ENCODE data around the gene DNAAF1. TPM values are rescaled to one million over a fixed set of nuclear protein-coding genes. Genes with fewer than 3 reads are reported as not detected.
A peak's percentile ranks its signal among the peaks of the same experiment; 100 is the strongest.

DNAAF1 gene
- total RNA-seq, 3 donors from 2014 or later (not counting 1 experiment from before 2014, with no cell fraction given), result 0.43 to 2.9 (median 0.95) TPM

DNA sequence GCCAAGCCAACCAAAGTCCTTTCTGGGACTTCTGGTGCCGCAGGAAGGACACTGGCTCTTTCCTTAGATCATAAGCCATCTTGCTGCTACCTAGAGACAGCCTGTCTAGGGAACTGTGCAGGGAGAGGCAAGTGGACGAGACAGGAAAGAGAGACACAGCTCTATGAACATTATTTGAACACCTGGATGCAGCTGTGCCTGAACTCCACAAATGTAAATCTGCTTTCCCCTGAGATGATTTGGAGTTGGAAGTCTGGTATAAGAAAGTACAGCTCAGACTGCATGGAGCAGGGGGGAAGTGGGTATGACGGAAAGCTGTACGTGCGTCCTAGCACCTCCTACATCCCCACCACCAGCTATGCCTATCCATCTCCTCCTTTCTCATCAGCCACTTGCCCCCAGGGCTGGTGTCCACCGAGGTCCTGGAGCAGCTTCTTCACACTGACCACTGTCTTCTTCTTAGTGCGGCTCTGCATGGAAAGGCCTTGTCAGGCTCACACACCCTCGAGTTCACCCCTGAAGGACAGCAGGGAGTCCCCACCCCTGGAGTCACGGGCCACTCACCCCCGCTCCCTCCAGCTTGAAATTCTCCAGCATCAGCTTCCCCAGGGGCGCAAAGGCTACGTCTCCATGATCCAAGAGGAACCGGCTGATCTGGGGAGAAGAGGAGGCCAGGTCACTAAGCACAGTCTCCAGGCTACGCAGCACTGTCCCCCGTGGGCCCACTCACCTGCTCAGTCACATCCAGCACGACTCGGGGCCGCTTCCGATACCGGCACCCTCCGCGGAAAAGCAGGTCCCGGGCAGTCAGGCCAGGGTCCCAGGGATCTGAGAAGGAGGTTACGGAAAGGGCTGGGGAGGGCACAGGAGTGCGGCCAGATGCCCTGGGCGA lies 37.8 kb downstream of the DNAAF1 start:
- Histone ChIP-seq H3K4me3 (ENCODE audit: low read length) (no peak overlapping the region), H3K9me3 (ENCODE audit: control insufficient read depth, insufficient read depth, low read length) (no peaks in the 10 kb centered on the region), H3K4me1 (ENCODE audit: control insufficient read depth, insufficient read depth, low read length) (peaks cover 12% of the 10 kb centered on the region), H3K36me3 (ENCODE audit: control insufficient read depth, insufficient read depth, low read length) (peaks cover 36% of the 10 kb centered on the region), H3K27me3 (ENCODE audit: control insufficient read depth, insufficient read depth, low read length) (no peaks in the 10 kb centered on the region), H3K27ac (ENCODE audit: low read length) (no peak overlapping the region)
- ATAC-seq (no peak), DNase-seq (no peak)
- 98% methylated on average over 25 of the region's 26 CpGs for WGBS (ENCODE audit: insufficient coverage)
- Mint-ChIP-seq H3K4me1 (peaks cover 24 to 27% of the 10 kb centered on the region in 2 donors), H3K36me3 (no peaks in the 10 kb centered on the region), H3K27ac (no peak overlapping the region), H3K27me3 (ENCODE audit: low read depth in 2 of 2) (no peaks in the 10 kb centered on the region), H3K4me3 (no peak overlapping the region), H3K9me3 (no peaks in the 10 kb centered on the region)
- no peak for TF ChIP-seq CTCF (IDR thresholded peaks at IDR 0.05)
- intact Hi-C loops (cut with micrococcal nuclease), result loop anchor here (10.0 kb wide), 1 partner anchor 258 kb away; no protein-coding TSS in a partner anchor

DNA sequence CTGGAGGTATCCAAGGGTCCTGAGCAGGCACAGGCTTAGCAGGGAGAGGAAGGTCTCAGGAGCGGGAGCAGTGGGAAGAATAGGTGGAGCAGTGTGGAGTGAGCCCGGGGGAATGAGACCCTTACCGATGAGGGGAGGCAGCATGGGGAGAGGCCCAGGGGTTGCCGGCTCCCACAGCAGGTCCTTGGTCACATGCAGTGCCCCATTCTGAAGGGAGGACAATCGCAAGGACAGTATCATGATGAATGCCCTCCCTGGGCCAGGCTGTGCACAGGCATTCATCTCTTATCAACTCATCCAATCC lies 38.4 kb downstream of the DNAAF1 start:
- H3K27me3 ChIP-seq (ENCODE audit: control insufficient read depth, insufficient read depth, low read length), result no peaks in the 10 kb centered on the region
- Mint-ChIP-seq H3K36me3 (no peaks in the 10 kb centered on the region), H3K27ac (no peak overlapping the region), H3K27me3 (ENCODE audit: low read depth in 2 of 2) (no peaks in the 10 kb centered on the region), H3K4me1 (peaks cover 24 to 27% of the 10 kb centered on the region in 2 donors), H3K9me3 (no peaks in the 10 kb centered on the region), H3K4me3 (no peak overlapping the region)
- ATAC-seq, result no peak
- 95% methylated on average over 5 of the region's 5 CpGs for WGBS (ENCODE audit: insufficient coverage)
- H3K4me3 ChIP-seq (ENCODE audit: low read length), result no peak overlapping the region
- peaks cover 12% of the 10 kb centered on the region for H3K4me1 ChIP-seq (ENCODE audit: control insufficient read depth, insufficient read depth, low read length)
- no peak for DNase-seq
- intact Hi-C loops (cut with micrococcal nuclease), result loop anchor here (10.0 kb wide), 1 partner anchor 259 kb away; no protein-coding TSS in a partner anchor
- no peaks in the 10 kb centered on the region for H3K9me3 ChIP-seq (ENCODE audit: control insufficient read depth, insufficient read depth, low read length)
- no peak overlapping the region for H3K27ac ChIP-seq (ENCODE audit: low read length)
- H3K36me3 ChIP-seq (ENCODE audit: control insufficient read depth, insufficient read depth, low read length), result peaks cover 34% of the 10 kb centered on the region
- no peak for TF ChIP-seq CTCF (IDR thresholded peaks at IDR 0.05)

GRCh38 chr16:84183911-84184591 lies 38.9 kb downstream of the DNAAF1 start:
- Histone ChIP-seq H3K36me3 (ENCODE audit: control insufficient read depth, insufficient read depth, low read length) (peaks cover 34% of the 10 kb centered on the region), H3K27ac (ENCODE audit: low read length) (no peak overlapping the region), H3K4me1 (ENCODE audit: control insufficient read depth, insufficient read depth, low read length) (peaks cover 12% of the 10 kb centered on the region), H3K4me3 (ENCODE audit: low read length) (no peak overlapping the region), H3K27me3 (ENCODE audit: control insufficient read depth, insufficient read depth, low read length) (no peaks in the 10 kb centered on the region), H3K9me3 (ENCODE audit: control insufficient read depth, insufficient read depth, low read length) (no peaks in the 10 kb centered on the region)
- peak overlapping the region; percentile 52 for H3K4me3 Mint-ChIP-seq
- no peak for ATAC-seq
- H3K27me3 Mint-ChIP-seq (ENCODE audit: low read depth in 2 of 2), result no peaks in the 10 kb centered on the region
- no peaks in the 10 kb centered on the region for H3K9me3 Mint-ChIP-seq
- H3K36me3 Mint-ChIP-seq, result no peaks in the 10 kb centered on the region
- 95% methylated on average over 11 of the region's 11 CpGs for WGBS (ENCODE audit: insufficient coverage)
- peak overlapping the region in 1 of 2 donors; percentile 65 for H3K27ac Mint-ChIP-seq
- DNase-seq, result no peak
- peaks cover 24 to 27% of the 10 kb centered on the region in 2 donors for H3K4me1 Mint-ChIP-seq
- no peak for TF ChIP-seq CTCF (IDR thresholded peaks at IDR 0.05)
- intact Hi-C loops (cut with micrococcal nuclease), result loop anchor here (10.0 kb wide), 1 partner anchor 259 kb away; no protein-coding TSS in a partner anchor
